Liver (tissue), 3 donors: ENCODE data around the gene FAM168B.
"Not testable (repeated sequence)": the region's sequence is repeated elsewhere in the genome, so short reads cannot be mapped to it uniquely, and the experiment has no call there.

Experiments
- EGR1 ChIP-seq, 2 donors: IDR thresholded peaks; 2 replicates each; pipeline ENCODE4 v1.6.1; 2016 to 2018; ENCODE audit warnings: antibody characterized with exemption in 2 of 2, low read depth in 2 of 2
- FOXA1 ChIP-seq: IDR thresholded peaks from 2 replicates; pipeline ENCODE4 v1.6.1; 2016; ENCODE audit warnings: antibody characterized with exemption
- GABPA ChIP-seq, 2 donors: IDR thresholded peaks in 1 of 2; conservative IDR thresholded peaks in 1 of 2; 2 replicates each; pipeline ENCODE4 v1.6.1; 2016; ENCODE audit warnings: antibody characterized with exemption in 2 of 2, mild to moderate bottlenecking in 1 of 2, moderate library complexity in 1 of 2
- JUND ChIP-seq, 2 donors: IDR thresholded peaks; 2 replicates each; pipeline ENCODE4 v1.6.1; 2016; ENCODE audit warnings: antibody characterized with exemption in 2 of 2
- RAD21 ChIP-seq, 2 donors: IDR thresholded peaks; 2 replicates each; pipeline ENCODE4 v1.6.1; 2016; ENCODE audit warnings: antibody characterized with exemption in 2 of 2, mild to moderate bottlenecking in 2 of 2
- RXRA ChIP-seq, 2 donors: IDR thresholded peaks; 2 replicates each; pipeline ENCODE4 v1.6.1; 2017 to 2018; ENCODE audit warnings: antibody characterized with exemption in 2 of 2, mild to moderate bottlenecking in 1 of 2
- SP1 ChIP-seq: IDR thresholded peaks from 2 replicates; pipeline ENCODE4 v1.6.1; 2018; ENCODE audit warnings: antibody characterized with exemption, mild to moderate bottlenecking
- YY1 ChIP-seq: IDR thresholded peaks from 2 replicates; pipeline ENCODE4 v1.6.1; 2016; ENCODE audit warnings: antibody characterized with exemption, mild to moderate bottlenecking
- TF ChIP-seq, protein P1 (sequence below): fragments of 150-350 bp; IDR thresholded peaks from 2 replicates; pipeline ENCODE4 v1.5.1; 2017; ENCODE audit warnings: improper control_type of control experiment, low read depth, low read length; ENCODE audit not compliant: missing input control
- TF ChIP-seq, protein P2 (sequence below): IDR thresholded peaks from 2 replicates; pipeline ENCODE4 v1.6.1; 2016; ENCODE audit warnings: antibody characterized with exemption
- TF ChIP-seq, protein P3 (sequence below): IDR thresholded peaks from 2 replicates; pipeline ENCODE4 v1.6.1; 2016; ENCODE audit warnings: antibody characterized with exemption
- TF ChIP-seq, protein P4 (sequence below): IDR thresholded peaks from 2 replicates; pipeline ENCODE4 v1.6.1; 2016; ENCODE audit warnings: antibody characterized with exemption
- donor health status: healthy.
- donor health status: healthy.

DNA sequence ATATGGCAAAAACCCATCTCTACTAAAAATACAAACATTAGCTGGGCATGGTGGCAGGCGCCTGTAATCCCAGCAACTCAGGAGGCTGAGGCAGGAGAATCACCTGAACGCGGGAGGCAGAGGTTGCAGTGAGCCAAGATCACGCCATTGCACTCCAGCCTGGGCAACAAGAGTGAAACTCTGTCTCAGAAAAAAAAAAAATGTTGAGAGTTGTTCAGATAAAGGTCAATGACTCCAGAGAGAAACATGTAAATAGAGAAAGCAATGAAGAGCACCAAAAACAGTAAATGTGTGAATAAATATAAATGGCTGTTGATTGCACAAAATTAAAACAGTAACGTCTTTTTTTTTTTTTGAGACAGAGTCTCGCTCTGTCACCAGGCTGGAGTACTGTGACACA, 13.3 kb downstream of the FAM168B start:
- TF ChIP-seq, protein P1, sequence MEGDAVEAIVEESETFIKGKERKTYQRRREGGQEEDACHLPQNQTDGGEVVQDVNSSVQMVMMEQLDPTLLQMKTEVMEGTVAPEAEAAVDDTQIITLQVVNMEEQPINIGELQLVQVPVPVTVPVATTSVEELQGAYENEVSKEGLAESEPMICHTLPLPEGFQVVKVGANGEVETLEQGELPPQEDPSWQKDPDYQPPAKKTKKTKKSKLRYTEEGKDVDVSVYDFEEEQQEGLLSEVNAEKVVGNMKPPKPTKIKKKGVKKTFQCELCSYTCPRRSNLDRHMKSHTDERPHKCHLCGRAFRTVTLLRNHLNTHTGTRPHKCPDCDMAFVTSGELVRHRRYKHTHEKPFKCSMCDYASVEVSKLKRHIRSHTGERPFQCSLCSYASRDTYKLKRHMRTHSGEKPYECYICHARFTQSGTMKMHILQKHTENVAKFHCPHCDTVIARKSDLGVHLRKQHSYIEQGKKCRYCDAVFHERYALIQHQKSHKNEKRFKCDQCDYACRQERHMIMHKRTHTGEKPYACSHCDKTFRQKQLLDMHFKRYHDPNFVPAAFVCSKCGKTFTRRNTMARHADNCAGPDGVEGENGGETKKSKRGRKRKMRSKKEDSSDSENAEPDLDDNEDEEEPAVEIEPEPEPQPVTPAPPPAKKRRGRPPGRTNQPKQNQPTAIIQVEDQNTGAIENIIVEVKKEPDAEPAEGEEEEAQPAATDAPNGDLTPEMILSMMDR, result not testable (repeated sequence)
- TF ChIP-seq, protein P2, sequence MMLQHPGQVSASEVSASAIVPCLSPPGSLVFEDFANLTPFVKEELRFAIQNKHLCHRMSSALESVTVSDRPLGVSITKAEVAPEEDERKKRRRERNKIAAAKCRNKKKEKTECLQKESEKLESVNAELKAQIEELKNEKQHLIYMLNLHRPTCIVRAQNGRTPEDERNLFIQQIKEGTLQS, result not testable (repeated sequence)
- not testable (repeated sequence) for TF ChIP-seq RAD21 (IDR thresholded peaks at IDR 0.05); SP1; EGR1 (IDR thresholded peaks at IDR 0.05; ENCODE audit: low read depth in 2 of 2); JUND (IDR thresholded peaks at IDR 0.05); FOXA1; GABPA (IDR thresholded peaks at IDR 0.05 in 1 of 2, conservative IDR thresholded peaks at IDR 0.05 in 1 of 2)
- TF ChIP-seq, protein P3, sequence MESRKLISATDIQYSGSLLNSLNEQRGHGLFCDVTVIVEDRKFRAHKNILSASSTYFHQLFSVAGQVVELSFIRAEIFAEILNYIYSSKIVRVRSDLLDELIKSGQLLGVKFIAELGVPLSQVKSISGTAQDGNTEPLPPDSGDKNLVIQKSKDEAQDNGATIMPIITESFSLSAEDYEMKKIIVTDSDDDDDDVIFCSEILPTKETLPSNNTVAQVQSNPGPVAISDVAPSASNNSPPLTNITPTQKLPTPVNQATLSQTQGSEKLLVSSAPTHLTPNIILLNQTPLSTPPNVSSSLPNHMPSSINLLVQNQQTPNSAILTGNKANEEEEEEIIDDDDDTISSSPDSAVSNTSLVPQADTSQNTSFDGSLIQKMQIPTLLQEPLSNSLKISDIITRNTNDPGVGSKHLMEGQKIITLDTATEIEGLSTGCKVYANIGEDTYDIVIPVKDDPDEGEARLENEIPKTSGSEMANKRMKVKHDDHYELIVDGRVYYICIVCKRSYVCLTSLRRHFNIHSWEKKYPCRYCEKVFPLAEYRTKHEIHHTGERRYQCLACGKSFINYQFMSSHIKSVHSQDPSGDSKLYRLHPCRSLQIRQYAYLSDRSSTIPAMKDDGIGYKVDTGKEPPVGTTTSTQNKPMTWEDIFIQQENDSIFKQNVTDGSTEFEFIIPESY, result not testable (repeated sequence)
- TF ChIP-seq, protein P4, sequence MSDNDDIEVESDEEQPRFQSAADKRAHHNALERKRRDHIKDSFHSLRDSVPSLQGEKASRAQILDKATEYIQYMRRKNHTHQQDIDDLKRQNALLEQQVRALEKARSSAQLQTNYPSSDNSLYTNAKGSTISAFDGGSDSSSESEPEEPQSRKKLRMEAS, result not testable (repeated sequence)
- peak; percentile 42 for TF ChIP-seq YY1
- TF ChIP-seq RXRA (IDR thresholded peaks at IDR 0.05), result peak; percentile 71 to 76
